ENCODE measurements around the gene CELF2.

DNA sequence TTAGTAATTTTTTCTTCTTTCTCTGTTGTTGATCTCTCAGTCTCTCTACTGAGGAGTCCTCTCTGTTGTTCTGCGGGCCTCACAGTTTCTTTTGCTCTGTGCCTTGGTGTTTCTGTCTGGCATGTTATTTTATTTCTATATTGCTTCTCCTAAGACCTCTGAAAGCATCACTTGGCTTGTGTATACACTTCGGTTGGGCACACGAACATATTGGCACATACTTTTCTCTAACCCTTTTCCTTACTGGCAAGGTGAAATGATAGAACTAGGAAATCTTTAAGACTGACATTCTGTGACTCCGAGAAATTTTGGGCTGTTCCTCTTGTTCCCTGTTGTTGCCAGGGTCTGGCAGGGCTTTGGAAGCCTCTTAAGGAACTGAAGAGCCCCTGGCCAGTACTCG lies 148.9 kb downstream of the CELF2 start:
- TF ChIP-seq, protein P1, sequence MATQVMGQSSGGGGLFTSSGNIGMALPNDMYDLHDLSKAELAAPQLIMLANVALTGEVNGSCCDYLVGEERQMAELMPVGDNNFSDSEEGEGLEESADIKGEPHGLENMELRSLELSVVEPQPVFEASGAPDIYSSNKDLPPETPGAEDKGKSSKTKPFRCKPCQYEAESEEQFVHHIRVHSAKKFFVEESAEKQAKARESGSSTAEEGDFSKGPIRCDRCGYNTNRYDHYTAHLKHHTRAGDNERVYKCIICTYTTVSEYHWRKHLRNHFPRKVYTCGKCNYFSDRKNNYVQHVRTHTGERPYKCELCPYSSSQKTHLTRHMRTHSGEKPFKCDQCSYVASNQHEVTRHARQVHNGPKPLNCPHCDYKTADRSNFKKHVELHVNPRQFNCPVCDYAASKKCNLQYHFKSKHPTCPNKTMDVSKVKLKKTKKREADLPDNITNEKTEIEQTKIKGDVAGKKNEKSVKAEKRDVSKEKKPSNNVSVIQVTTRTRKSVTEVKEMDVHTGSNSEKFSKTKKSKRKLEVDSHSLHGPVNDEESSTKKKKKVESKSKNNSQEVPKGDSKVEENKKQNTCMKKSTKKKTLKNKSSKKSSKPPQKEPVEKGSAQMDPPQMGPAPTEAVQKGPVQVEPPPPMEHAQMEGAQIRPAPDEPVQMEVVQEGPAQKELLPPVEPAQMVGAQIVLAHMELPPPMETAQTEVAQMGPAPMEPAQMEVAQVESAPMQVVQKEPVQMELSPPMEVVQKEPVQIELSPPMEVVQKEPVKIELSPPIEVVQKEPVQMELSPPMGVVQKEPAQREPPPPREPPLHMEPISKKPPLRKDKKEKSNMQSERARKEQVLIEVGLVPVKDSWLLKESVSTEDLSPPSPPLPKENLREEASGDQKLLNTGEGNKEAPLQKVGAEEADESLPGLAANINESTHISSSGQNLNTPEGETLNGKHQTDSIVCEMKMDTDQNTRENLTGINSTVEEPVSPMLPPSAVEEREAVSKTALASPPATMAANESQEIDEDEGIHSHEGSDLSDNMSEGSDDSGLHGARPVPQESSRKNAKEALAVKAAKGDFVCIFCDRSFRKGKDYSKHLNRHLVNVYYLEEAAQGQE (tag by site-specific recombination; IDR thresholded peaks at IDR 0.05) = no peak
- TF ChIP-seq, protein P2, sequence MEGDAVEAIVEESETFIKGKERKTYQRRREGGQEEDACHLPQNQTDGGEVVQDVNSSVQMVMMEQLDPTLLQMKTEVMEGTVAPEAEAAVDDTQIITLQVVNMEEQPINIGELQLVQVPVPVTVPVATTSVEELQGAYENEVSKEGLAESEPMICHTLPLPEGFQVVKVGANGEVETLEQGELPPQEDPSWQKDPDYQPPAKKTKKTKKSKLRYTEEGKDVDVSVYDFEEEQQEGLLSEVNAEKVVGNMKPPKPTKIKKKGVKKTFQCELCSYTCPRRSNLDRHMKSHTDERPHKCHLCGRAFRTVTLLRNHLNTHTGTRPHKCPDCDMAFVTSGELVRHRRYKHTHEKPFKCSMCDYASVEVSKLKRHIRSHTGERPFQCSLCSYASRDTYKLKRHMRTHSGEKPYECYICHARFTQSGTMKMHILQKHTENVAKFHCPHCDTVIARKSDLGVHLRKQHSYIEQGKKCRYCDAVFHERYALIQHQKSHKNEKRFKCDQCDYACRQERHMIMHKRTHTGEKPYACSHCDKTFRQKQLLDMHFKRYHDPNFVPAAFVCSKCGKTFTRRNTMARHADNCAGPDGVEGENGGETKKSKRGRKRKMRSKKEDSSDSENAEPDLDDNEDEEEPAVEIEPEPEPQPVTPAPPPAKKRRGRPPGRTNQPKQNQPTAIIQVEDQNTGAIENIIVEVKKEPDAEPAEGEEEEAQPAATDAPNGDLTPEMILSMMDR (tag by site-specific recombination; IDR thresholded peaks at IDR 0.05) = no peak
- TF ChIP-seq ZNF621 (tag by site-specific recombination; IDR thresholded peaks at IDR 0.05) (no peak), ZFP41 (tag by site-specific recombination; IDR thresholded peaks at IDR 0.05; ENCODE audit: borderline replicate concordance) (no peak), ZNF302 (tag by site-specific recombination; IDR thresholded peaks at IDR 0.05; ENCODE audit: low read depth) (no peak)
